ENCODE results near the gene TIMM10B.
"Not testable (repeated sequence)": the region's sequence is repeated elsewhere in the genome, so short reads cannot be mapped to it uniquely, and the experiment has no call there.

TIMM10B gene

DNA sequence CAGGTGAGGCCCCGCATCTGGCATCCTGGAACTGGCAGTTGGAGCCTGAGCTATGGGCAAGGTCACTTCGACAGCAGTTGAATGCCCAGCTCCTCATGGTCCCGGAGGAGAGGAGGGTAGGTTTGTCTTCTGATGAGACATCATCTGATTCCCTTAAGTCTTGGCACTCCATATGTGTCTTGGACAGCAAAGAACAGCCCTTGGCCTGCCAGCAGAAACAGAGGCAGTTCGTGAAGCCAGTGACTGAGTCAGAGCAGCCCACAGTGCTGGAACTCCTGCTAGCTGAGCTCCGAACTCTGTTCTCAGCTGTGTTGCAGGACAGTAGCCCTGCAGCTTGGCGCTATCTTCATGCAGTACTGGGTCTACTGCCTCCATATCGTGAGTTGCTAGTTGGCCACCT, 16.8 kb downstream of the TIMM10B start:
- in situ Hi-C loops (cut with MboI; ENCODE audit: low pct_unique_long_range_greater_than_20kb, low sequenced_read_pairs) = no loop called here
- no peak for DNase-seq

DNA sequence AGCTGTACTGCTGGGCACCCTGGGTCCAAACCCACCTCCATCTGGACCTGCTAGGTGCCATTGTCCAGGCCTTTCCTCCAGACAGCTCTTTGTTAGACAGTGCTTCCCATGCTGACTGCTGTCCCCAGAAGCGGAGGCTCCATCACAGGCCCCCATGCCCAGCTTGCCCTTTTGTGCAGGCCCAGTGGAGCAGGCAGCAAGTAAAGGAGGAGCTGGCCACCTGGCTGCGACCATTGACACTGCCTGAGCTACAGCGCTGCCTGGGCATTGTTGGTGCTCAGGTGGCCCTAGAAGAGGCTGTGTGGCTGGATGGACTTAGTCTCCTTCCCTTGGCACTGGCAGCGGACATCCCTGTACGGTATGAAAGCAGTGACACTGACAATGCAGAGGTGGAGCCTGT, 17.2 kb downstream of the TIMM10B start:
- no peak for DNase-seq
- in situ Hi-C loops (cut with MboI; ENCODE audit: low pct_unique_long_range_greater_than_20kb, low sequenced_read_pairs) = no loop called here

DNA sequence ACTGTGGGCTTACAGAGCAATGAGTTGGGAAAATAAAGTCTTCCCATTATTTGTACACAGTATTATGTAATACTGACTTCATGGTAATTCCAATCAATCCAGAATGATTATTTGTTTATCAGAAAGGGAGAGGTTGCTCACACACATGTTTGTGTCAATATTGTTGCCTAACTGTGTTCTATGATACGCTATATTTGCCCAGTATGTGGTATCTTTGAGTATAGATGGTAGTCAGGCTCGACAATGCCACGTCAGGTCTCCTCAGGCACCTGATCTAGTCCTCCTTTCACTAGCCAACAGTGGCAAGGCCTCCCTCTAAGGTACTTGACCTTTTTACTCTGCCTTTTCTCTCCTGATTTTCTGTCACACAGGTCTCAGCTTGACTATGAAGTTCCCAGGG, 21.1 kb downstream of the TIMM10B start:
- in situ Hi-C loops (cut with MboI; ENCODE audit: low pct_unique_long_range_greater_than_20kb, low sequenced_read_pairs) = no loop called here
- DNase-seq = no peak

DNA sequence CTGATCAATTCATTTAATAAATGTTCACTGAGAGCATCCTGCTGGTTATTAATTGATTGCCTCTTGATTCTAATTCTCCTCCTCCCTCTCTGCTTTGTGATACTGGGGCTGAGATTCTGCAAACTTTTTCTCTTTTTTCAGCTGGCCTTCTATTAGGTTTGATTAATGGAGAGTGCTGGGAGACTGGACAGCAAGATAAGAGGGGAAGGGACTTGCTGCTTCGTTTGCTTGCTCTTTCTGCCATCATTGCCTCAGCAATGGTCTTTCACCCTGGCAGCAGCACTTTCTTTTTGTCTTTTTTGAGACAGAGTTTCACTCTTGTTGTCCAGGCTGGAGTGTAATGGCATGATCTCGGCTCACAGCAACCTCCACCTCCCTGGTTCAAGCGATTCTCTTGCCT, 22.9 kb downstream of the TIMM10B start:
- in situ Hi-C loops (cut with MboI; ENCODE audit: low pct_unique_long_range_greater_than_20kb, low sequenced_read_pairs) = no loop called here
- DNase-seq = no peak

DNA sequence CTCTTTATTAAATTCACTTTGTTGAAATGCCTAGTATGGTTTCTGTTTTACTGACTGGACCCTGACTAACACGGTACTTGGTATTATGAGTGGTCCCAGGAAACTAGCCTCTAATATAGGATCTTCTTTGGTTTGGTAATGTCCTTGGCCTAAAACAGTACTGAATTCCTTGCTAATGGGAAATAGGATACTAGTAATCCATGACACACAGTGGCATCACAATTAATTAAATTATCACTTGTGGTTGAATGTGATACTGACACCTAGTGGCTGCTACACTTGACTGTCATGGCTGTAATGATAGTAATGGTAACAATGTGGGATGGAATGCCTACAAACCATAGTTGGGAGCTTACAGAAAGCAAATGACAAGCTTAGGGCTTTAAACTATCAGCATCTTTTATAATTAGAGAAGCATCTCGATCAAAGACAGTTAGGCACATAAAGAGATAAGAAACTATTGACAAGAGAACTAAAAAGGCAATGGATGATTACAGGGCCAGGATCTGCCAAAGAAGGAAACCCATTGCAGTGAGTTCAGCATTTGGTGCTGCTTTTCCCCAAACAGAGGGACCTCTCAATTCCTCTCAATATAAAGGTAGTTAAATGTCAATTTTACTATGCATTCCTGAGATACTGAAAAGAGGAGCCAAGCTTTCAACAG, 24.4 kb downstream of the TIMM10B start:
- in situ Hi-C loops (cut with MboI; ENCODE audit: low pct_unique_long_range_greater_than_20kb, low sequenced_read_pairs) = no loop called here
- peak; percentile 42 for DNase-seq

DNA sequence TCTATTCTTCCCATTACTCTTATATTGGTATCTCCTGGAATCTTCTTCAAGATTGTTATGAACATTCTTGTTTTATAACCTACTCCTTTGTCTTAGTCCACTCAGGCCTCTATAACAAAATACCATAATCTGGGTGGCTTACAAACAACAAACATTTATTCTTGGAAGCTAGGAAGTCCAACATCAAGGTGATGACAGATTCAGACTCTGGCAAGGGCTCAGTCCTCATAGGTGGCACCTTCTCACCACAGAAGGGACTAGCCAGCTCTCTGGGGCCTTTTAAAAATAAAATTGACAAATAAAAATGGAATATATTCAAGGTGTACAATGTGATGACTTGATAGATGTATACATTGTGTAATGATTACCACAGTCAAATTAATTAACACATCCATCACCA, 35.6 kb downstream of the TIMM10B start:
- DNase-seq = no peak
- in situ Hi-C loops (cut with MboI; ENCODE audit: low pct_unique_long_range_greater_than_20kb, low sequenced_read_pairs) = no loop called here

DNA sequence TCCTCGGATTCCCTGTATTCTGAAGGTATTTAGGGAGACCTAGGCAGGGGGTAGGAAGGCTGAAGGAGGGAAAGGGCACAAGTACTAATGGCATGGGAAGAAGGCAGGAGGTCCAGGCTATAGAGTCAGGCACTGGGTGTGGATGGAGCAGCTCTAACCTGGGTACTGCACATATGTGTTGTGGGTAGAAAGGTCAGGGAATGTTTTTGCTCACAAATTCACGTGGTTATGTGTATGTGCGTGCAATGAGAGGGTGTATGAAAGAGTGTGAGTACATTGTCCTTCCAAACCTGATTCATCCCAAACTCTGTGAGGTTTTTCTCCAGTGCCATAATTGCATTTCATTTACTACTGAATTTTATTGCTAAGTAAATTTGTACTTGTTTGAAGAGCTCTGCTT, 39.0 kb downstream of the TIMM10B start:
- DNase-seq = no peak
- in situ Hi-C loops (cut with MboI; ENCODE audit: low pct_unique_long_range_greater_than_20kb, low sequenced_read_pairs) = no loop called here

DNA sequence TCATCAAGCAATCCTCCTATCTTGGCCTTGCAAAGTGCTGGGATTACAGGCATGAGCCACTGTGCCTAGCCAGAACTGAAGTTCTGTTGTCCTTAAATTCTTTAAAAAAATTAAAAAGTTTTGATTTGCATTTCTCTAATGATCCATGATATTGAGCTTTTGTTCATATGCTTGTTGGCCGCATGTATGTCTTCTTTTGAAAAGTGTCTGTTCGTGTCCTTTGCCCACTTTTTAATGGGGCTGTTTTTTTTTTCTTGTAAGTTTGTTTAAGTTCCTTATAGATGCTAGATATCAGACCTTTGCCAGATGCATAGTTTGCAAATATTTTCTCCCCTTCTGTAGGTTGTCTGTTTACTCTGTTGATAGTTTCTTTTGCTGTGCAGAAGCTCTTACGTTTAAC, 40.6 kb downstream of the TIMM10B start:
- in situ Hi-C loops (cut with MboI; ENCODE audit: low pct_unique_long_range_greater_than_20kb, low sequenced_read_pairs); DNase-seq: not testable (repeated sequence)

GRCh38 chr11:6523253-6523652, 42.0 kb downstream of the TIMM10B start:
- no peak for DNase-seq
- in situ Hi-C loops (cut with MboI; ENCODE audit: low pct_unique_long_range_greater_than_20kb, low sequenced_read_pairs) = no loop called here

GRCh38 chr11:6526411-6527135, 45.3 kb downstream of the TIMM10B start:
- DNase-seq = no peak
- in situ Hi-C loops (cut with MboI; ENCODE audit: low pct_unique_long_range_greater_than_20kb, low sequenced_read_pairs) = no loop called here

- DNase-seq = no peak
- in situ Hi-C loops (cut with MboI; ENCODE audit: low pct_unique_long_range_greater_than_20kb, low sequenced_read_pairs) = no loop called here
Observed at GRCh38 chr11:6529266-6529665, 48.0 kb downstream of the TIMM10B start.

DNA sequence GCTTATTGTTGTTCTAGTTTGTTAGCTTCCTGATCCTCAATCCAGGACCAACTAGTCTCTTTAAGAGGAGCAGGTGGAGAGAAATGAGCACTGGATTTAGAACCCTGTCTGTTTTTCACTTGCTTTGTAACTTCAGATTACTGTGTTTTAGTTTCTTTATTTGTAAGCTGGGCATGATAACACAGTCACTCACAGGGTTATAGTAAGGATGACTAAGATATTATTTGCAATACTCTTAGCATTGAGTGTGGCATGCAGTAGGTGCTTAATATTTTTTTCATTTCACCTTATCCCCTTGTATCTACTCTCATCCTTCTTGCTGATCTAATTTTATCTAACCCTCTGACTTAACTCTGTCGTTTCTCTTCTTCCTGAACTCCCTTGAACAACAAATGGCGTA, 49.5 kb downstream of the TIMM10B start:
- in situ Hi-C loops (cut with MboI; ENCODE audit: low pct_unique_long_range_greater_than_20kb, low sequenced_read_pairs) = no loop called here
- no peak for DNase-seq

- peak; percentile 76 for DNase-seq
- in situ Hi-C loops (cut with MboI; ENCODE audit: low pct_unique_long_range_greater_than_20kb, low sequenced_read_pairs) = no loop called here
Observed at GRCh38 chr11:6531267-6531752, 50.0 kb downstream of the TIMM10B start.

Measured in KBM-7 (cell line).